Muscle of leg (tissue), 11 donors: Measurements from ENCODE around the gene MFNG. TPM values are rescaled to one million over a fixed set of nuclear protein-coding genes. Genes with fewer than 3 reads are reported as not detected.

Experiments used
- DNase-seq: peaks from one replicate; pipeline ENCODE4 v3.0.0; 2013
- H3K27ac ChIP-seq: one replicate; pipeline ENCODE4 v1.5.1; 2013; ENCODE audit warnings: mild to moderate bottlenecking, low read length, control low read depth
- H3K27me3 ChIP-seq: one replicate; pipeline ENCODE4 v1.6.1; 2013; ENCODE audit warnings: low read length; ENCODE audit not compliant: control insufficient read depth, insufficient read depth
- H3K36me3 ChIP-seq: one replicate; pipeline ENCODE4 v1.6.1; 2013; ENCODE audit warnings: low read length; ENCODE audit not compliant: control insufficient read depth, insufficient read depth
- H3K4me1 ChIP-seq: one replicate; pipeline ENCODE4 v1.6.1; 2013; ENCODE audit warnings: low read length; ENCODE audit not compliant: control insufficient read depth, insufficient read depth
- H3K4me3 ChIP-seq: one replicate; pipeline ENCODE4 v1.5.1; 2013; ENCODE audit warnings: low read length, control low read depth
- H3K9me3 ChIP-seq: replicated peaks from 2 replicates; pipeline ENCODE4 v1.6.1; 2013; ENCODE audit warnings: low read depth, low read length; ENCODE audit not compliant: control insufficient read depth
- WGBS: methylation state at CpG from one replicate; pipeline ENCODE4 v1.1.5; 2013; ENCODE audit warnings: missing lambda C conversion rate; ENCODE audit not compliant: insufficient coverage; 5-methylcytosine and 5-hydroxymethylcytosine counted together
- polyA plus RNA-seq, 8 donors: library from polyadenylated mRNA; unstranded; fragments of 120-200 nt; gene quantifications; one replicate each; pipeline versions ENCODE4 v1.2.1 to v1.2.3, GENCODE V29; 2013; ENCODE audit warnings: inconsistent platforms in 1 of 8, low replicate concordance in 1 of 8; ENCODE audit not compliant: insufficient read length in 8 of 8, insufficient read depth in 1 of 8
- total RNA-seq: library from RNA; stranded (reverse); fragments of 120-200 nt; gene quantifications from one replicate; pipeline ENCODE4 v1.2.4, GENCODE V29; 2013

MFNG gene
- total and polyA plus RNA-seq, 9 donors: 5.0 to 10.0 (median 6.2) TPM

GRCh38 chr22:37485395-37486223 is 575 bp downstream of the MFNG start:
- 57% methylated on average over 20 of the region's 26 CpGs for WGBS
- H3K4me1 ChIP-seq: peaks cover 32% of the 10 kb centered on the region
- H3K36me3 ChIP-seq: peaks cover 4% of the 10 kb centered on the region
- no peak for DNase-seq
- H3K9me3 ChIP-seq: no peaks in the 10 kb centered on the region
- H3K4me3 ChIP-seq: peak overlapping the region; percentile 25
- peaks cover 20% of the 10 kb centered on the region for H3K27me3 ChIP-seq
- peak overlapping the region; percentile 72 for H3K27ac ChIP-seq

GRCh38 chr22:37484480-37485394 is 1.4 kb downstream of the MFNG start:
- Histone ChIP-seq H3K9me3 (no peaks in the 10 kb centered on the region), H3K4me3 (peak overlapping the region; percentile 25), H3K36me3 (no peaks in the 10 kb centered on the region), H3K27me3 (peaks cover 20% of the 10 kb centered on the region), H3K27ac (peak overlapping the region; percentile 72), H3K4me1 (peaks cover 32% of the 10 kb centered on the region)
- DNase-seq: peak; percentile 71
- 69% methylated on average over 24 of the region's 39 CpGs for WGBS

GRCh38 chr22:37483050-37483449 is 3.1 kb downstream of the MFNG start:
- WGBS: 51% methylated on average over 11 of the region's 13 CpGs
- Histone ChIP-seq H3K9me3 (no peaks in the 10 kb centered on the region), H3K4me3 (no peak overlapping the region), H3K27me3 (peaks cover 20% of the 10 kb centered on the region), H3K36me3 (no peaks in the 10 kb centered on the region), H3K27ac (no peak overlapping the region), H3K4me1 (peaks cover 32% of the 10 kb centered on the region)
- no peak for DNase-seq

GRCh38 chr22:37482244-37482643 is 3.9 kb downstream of the MFNG start:
- peaks cover 32% of the 10 kb centered on the region for H3K4me1 ChIP-seq
- no peak for DNase-seq
- no peaks in the 10 kb centered on the region for H3K9me3 ChIP-seq
- 54% methylated on average over 8 of the region's 9 CpGs for WGBS
- H3K27ac ChIP-seq: no peak overlapping the region
- H3K36me3 ChIP-seq: no peaks in the 10 kb centered on the region
- peaks cover 20% of the 10 kb centered on the region for H3K27me3 ChIP-seq
- H3K4me3 ChIP-seq: no peak overlapping the region

- WGBS: 40% methylated on average over 8 of the region's 12 CpGs
- no peak overlapping the region for H3K4me3 ChIP-seq
- no peak overlapping the region for H3K27ac ChIP-seq
- no peak for DNase-seq
- no peaks in the 10 kb centered on the region for H3K9me3 ChIP-seq
- no peaks in the 10 kb centered on the region for H3K36me3 ChIP-seq
- peaks cover 27% of the 10 kb centered on the region for H3K4me1 ChIP-seq
- H3K27me3 ChIP-seq: peaks cover 20% of the 10 kb centered on the region
Observed at GRCh38 chr22:37481347-37481907, 4.8 kb downstream of the MFNG start.

GRCh38 chr22:37480387-37481346 is 5.5 kb downstream of the MFNG start:
- H3K27me3 ChIP-seq: peaks cover 19% of the 10 kb centered on the region
- no peak for DNase-seq
- WGBS: 84% methylated on average over 11 of the region's 17 CpGs

GRCh38 chr22:37479196-37479595 is 7.0 kb downstream of the MFNG start:
- Histone ChIP-seq H3K4me3 (no peak overlapping the region), H3K27me3 (peaks cover 16% of the 10 kb centered on the region), H3K4me1 (peaks cover 11% of the 10 kb centered on the region), H3K9me3 (no peaks in the 10 kb centered on the region), H3K36me3 (no peaks in the 10 kb centered on the region), H3K27ac (no peak overlapping the region)
- DNase-seq: no peak
- 75% methylated on average over 12 of the region's 15 CpGs for WGBS

More at GRCh38 chr22:37480387-37481346, 5.5 kb downstream of the MFNG start:
- H3K36me3 ChIP-seq: no peaks in the 10 kb centered on the region
- H3K27ac ChIP-seq: no peak overlapping the region
- H3K9me3 ChIP-seq: no peaks in the 10 kb centered on the region
- no peak overlapping the region for H3K4me3 ChIP-seq
- peaks cover 20% of the 10 kb centered on the region for H3K4me1 ChIP-seq

- H3K36me3 ChIP-seq: no peaks in the 10 kb centered on the region
- H3K9me3 ChIP-seq: no peaks in the 10 kb centered on the region
- no peak overlapping the region for H3K27ac ChIP-seq
- H3K4me1 ChIP-seq: no peaks in the 10 kb centered on the region
- DNase-seq: no peak
- WGBS: 58% methylated on average over 10 of the region's 14 CpGs
- H3K27me3 ChIP-seq: peaks cover 12% of the 10 kb centered on the region
- H3K4me3 ChIP-seq: no peak overlapping the region
Observed at GRCh38 chr22:37476389-37477329, 9.5 kb downstream of the MFNG start.
